IMR-90 (cell line): Measurements from ENCODE around the gene FGGY. TPM values are rescaled to one million over a fixed set of nuclear protein-coding genes. Genes with fewer than 3 reads are reported as not detected.

Source experiments
- ATAC-seq: fragments of 200-7000 bp; cut with Tn5 transposase; 2 replicates; pipeline ENCODE4 v1.9.1; 2020; ENCODE audit warnings: low read depth, mild to moderate bottlenecking, moderate library complexity
- BruUV-seq: library from RNA; stranded (reverse); fragments of 400-500 nt; replicated peaks from 2 replicates; lab custom pipeline; 2021; lab: Mats Ljungman, UMichigan
- CTCF ChIA-PET: fragments of 300-600 bp; formaldehyde crosslinking; extraction: SDS; loops from one replicate; lab custom pipeline; 2021; ENCODE audit warnings: antibody characterized with exemption; lab: Yijun Ruan, JAX
- POLR2A ChIA-PET: fragments of 300-600 bp; sonication (Branson Sonifier 250); formaldehyde crosslinking; loops from one replicate; lab custom pipeline; 2022; ENCODE audit warnings: antibody characterized with exemption; ENCODE audit not compliant: unreplicated experiment; lab: Charles Lee
- DNase-seq: peaks from one replicate; pipeline ENCODE4 v3.0.0; 2013
- H2AFZ ChIP-seq: replicated peaks from 2 replicates; pipeline ENCODE3; 2013; ENCODE audit warnings: low read length, mild to moderate bottlenecking; ENCODE audit not compliant: poor library complexity
- H2AK5ac ChIP-seq: 2 replicates; pipeline ENCODE4 v1.6.1; 2013; ENCODE audit warnings: low read depth, low read length, inconsistent platforms
- H2AK9ac ChIP-seq: replicated peaks from 2 replicates; pipeline ENCODE3; 2013; ENCODE audit warnings: mild to moderate bottlenecking, low read depth, low read length, moderate library complexity; ENCODE audit not compliant: poor library complexity
- H2BK120ac ChIP-seq: 2 replicates; pipeline ENCODE4 v1.6.1; 2013; ENCODE audit warnings: low read depth, low read length, inconsistent platforms
- H2BK15ac ChIP-seq: 3 replicates; pipeline ENCODE4 v1.6.1; 2013; ENCODE audit warnings: low read depth, low read length, inconsistent platforms
- H2BK20ac ChIP-seq: 2 replicates; pipeline ENCODE4 v1.6.1; 2013; ENCODE audit warnings: low read depth, mild to moderate bottlenecking, inconsistent platforms, low read length, moderate library complexity
- H2BK5ac ChIP-seq: 2 replicates; pipeline ENCODE4 v1.6.1; 2013; ENCODE audit warnings: mild to moderate bottlenecking, low read depth, low read length, inconsistent platforms; ENCODE audit not compliant: poor library complexity, severe bottlenecking
- H3K14ac ChIP-seq: replicated peaks from 2 replicates; pipeline ENCODE4 v1.6.1; 2013; ENCODE audit warnings: low read depth, low read length, inconsistent platforms
- H3K18ac ChIP-seq: 2 replicates; pipeline ENCODE4 v1.6.1; 2013; ENCODE audit warnings: low read depth, low read length, control low read depth
- H3K23ac ChIP-seq: 2 replicates; pipeline ENCODE4 v1.6.1; 2013; ENCODE audit warnings: low read depth, low read length, inconsistent platforms
- H3K27ac ChIP-seq: 2 replicates; pipeline ENCODE4 v1.5.1; 2013; ENCODE audit warnings: mild to moderate bottlenecking, control low read depth, low read length; ENCODE audit not compliant: insufficient read depth
- H3K27me3 ChIP-seq: 2 replicates; pipeline ENCODE4 v1.6.1; 2013; ENCODE audit warnings: low read length; ENCODE audit not compliant: control insufficient read depth, insufficient read depth
- H3K36me3 ChIP-seq: 2 replicates; pipeline ENCODE4 v1.6.1; 2013; ENCODE audit warnings: low read length, mixed read lengths; ENCODE audit not compliant: control insufficient read depth, insufficient read depth
- H3K4ac ChIP-seq: 2 replicates; pipeline ENCODE4 v1.6.1; 2013; ENCODE audit warnings: low read depth, low read length, inconsistent platforms
- H3K4me1 ChIP-seq: 2 replicates; pipeline ENCODE4 v1.6.1; 2013; ENCODE audit warnings: low read length, mixed read lengths; ENCODE audit not compliant: control insufficient read depth, insufficient read depth
- H3K4me2 ChIP-seq: 2 replicates; pipeline ENCODE4 v1.6.1; 2013; ENCODE audit warnings: low read depth, mild to moderate bottlenecking, control low read depth, low read length, moderate library complexity
- H3K4me3 ChIP-seq: 2 replicates; pipeline ENCODE4 v1.5.1; 2013; ENCODE audit warnings: low read depth, mild to moderate bottlenecking, control low read depth, low read length, moderate library complexity; ENCODE audit not compliant: insufficient read depth
- H3K56ac ChIP-seq: 2 replicates; pipeline ENCODE4 v1.6.1; 2013; ENCODE audit warnings: low read length, inconsistent platforms; ENCODE audit not compliant: insufficient read depth; ENCODE audit errors: extremely low read depth
- H3K79me1 ChIP-seq, 2 experiments: 2 replicates each; pipeline ENCODE4 v1.6.1; 2013; ENCODE audit warnings: low read length in 2 of 2, inconsistent platforms in 1 of 2, low read depth in 1 of 2
- H3K9ac ChIP-seq: 2 replicates; pipeline ENCODE4 v1.6.1; 2013; ENCODE audit warnings: low read depth, low read length, control low read depth
- H3K9me1 ChIP-seq: 2 replicates; pipeline ENCODE4 v1.6.1; 2013; ENCODE audit warnings: low read length, inconsistent platforms; ENCODE audit not compliant: insufficient read depth
- H3K9me3 ChIP-seq: 2 replicates; pipeline ENCODE4 v1.6.1; 2013; ENCODE audit warnings: low read length; ENCODE audit not compliant: control insufficient read depth, insufficient read depth
- H4K20me1 ChIP-seq: 2 replicates; pipeline ENCODE4 v1.6.1; 2013; ENCODE audit warnings: low read length, inconsistent platforms; ENCODE audit not compliant: insufficient read depth
- H4K5ac ChIP-seq: 2 replicates; pipeline ENCODE4 v1.6.1; 2013; ENCODE audit warnings: mild to moderate bottlenecking, low read depth, low read length, control low read depth
- H4K8ac ChIP-seq, 2 experiments: 2 replicates each; pipeline ENCODE4 v1.6.1; 2013; ENCODE audit warnings: low read depth in 2 of 2, low read length in 2 of 2, control low read depth in 1 of 2, inconsistent platforms in 1 of 2
- H4K91ac ChIP-seq: 2 replicates; pipeline ENCODE4 v1.6.1; 2013; ENCODE audit warnings: low read depth, low read length, inconsistent platforms; ENCODE audit not compliant: insufficient read depth
- CEBPB ChIP-seq: IDR thresholded peaks from 2 replicates; pipeline ENCODE4 v1.6.1; 2012; ENCODE audit warnings: low read depth, low read length, improper control_type of control experiment
- CTCF ChIP-seq: conservative IDR thresholded peaks from 2 replicates; pipeline ENCODE4 v1.5.1; 2012; ENCODE audit warnings: mild to moderate bottlenecking, low read depth, low read length, improper control_type of control experiment
- FOS ChIP-seq: fragments of 150-350 bp; IDR thresholded peaks from 2 replicates; pipeline ENCODE4 v1.6.1; 2016; ENCODE audit warnings: low read depth, low read length
- MAFK ChIP-seq: IDR thresholded peaks from 2 replicates; pipeline ENCODE4 v1.6.1; 2012; ENCODE audit warnings: low read depth, low read length, improper control_type of control experiment
- MAZ ChIP-seq: IDR thresholded peaks from 2 replicates; pipeline ENCODE4 v1.6.1; 2012; ENCODE audit warnings: low read depth, mild to moderate bottlenecking, low read length, improper control_type of control experiment, moderate library complexity, borderline replicate concordance
- MXI1 ChIP-seq: IDR thresholded peaks from 2 replicates; pipeline ENCODE4 v1.6.1; 2012; ENCODE audit warnings: low read depth, mild to moderate bottlenecking, low read length, moderate library complexity, borderline replicate concordance
- NFE2L2 ChIP-seq: fragments of 150-350 bp; IDR thresholded peaks from 2 replicates; pipeline ENCODE4 v1.6.1; 2016; ENCODE audit warnings: low read depth, mild to moderate bottlenecking, low read length
- POLR2A ChIP-seq: IDR thresholded peaks from 2 replicates; pipeline ENCODE4 v1.6.1; 2012; ENCODE audit warnings: mild to moderate bottlenecking, low read depth, low read length
- RAD21 ChIP-seq: IDR thresholded peaks from 2 replicates; pipeline ENCODE4 v1.6.1; 2012; ENCODE audit warnings: low read length, improper control_type of control experiment
- RCOR1 ChIP-seq: IDR thresholded peaks from 2 replicates; pipeline ENCODE4 v1.6.1; 2012; ENCODE audit warnings: mild to moderate bottlenecking, low read length, improper control_type of control experiment; ENCODE audit not compliant: insufficient replicate concordance
- RFX5 ChIP-seq: IDR thresholded peaks from 2 replicates; pipeline ENCODE4 v1.8.0; 2012; ENCODE audit warnings: low read depth, mild to moderate bottlenecking, low read length, moderate library complexity
- SMC3 ChIP-seq: fragments of 150-350 bp; IDR thresholded peaks from 2 replicates; pipeline ENCODE4 v1.6.1; 2016; ENCODE audit warnings: low read depth, mild to moderate bottlenecking, antibody characterized with exemption, low read length, moderate library complexity
- WGBS, 2 experiments: methylation state at CpG; one replicate each; pipeline versions ENCODE4 v1.1.5 to v1.1.7; 2013; ENCODE audit warnings: missing lambda C conversion rate in 2 of 2; ENCODE audit not compliant: insufficient read length in 1 of 2; ENCODE audit errors: extremely low coverage in 2 of 2; 5-methylcytosine and 5-hydroxymethylcytosine counted together
- dilution Hi-C: fragments of 300-500 bp; cut with HindIII; formaldehyde crosslinking; loops from one replicate; pipeline ENCODE4 v1.14.3; 2018; ENCODE audit warnings: low sequenced_read_pairs; ENCODE audit not compliant: unreplicated experiment
- in situ Hi-C: fragments of 300-500 bp; cut with MboI; formaldehyde crosslinking; loops from 3 replicates; pipeline ENCODE4 v1.14.3; 2019; ENCODE audit warnings: low sequenced_read_pairs, inconsistent platforms, mixed read lengths
- intact Hi-C: fragments of 100-400 bp; cut with micrococcal nuclease; formaldehyde crosslinking; loops from 2 replicates; pipeline ENCODE4 v1.10.0; 2022
- polyA plus RNA-seq, 3 experiments: library from polyadenylated mRNA; depleted of rRNA; stranded (reverse); fragments of >200 nt; gene quantifications; 2 replicates each; pipeline ENCODE4 v1.2.3, GENCODE V29; 2012; ENCODE audit warnings: low replicate concordance in 1 of 3
- total RNA-seq: library from RNA; depleted of rRNA; stranded (reverse); fragments of >200 nt; gene quantifications from 2 replicates; pipeline ENCODE4 v1.2.3, GENCODE V29; 2012
- TF ChIP-seq, protein P1 (sequence below): fragments of 150-350 bp; IDR thresholded peaks from 2 replicates; pipeline ENCODE4 v1.6.1; 2016; ENCODE audit warnings: low read depth, mild to moderate bottlenecking, low read length, moderate library complexity, borderline replicate concordance

FGGY gene
- total and polyA plus RNA-seq, 2 of the 4 experiments (the other 2 are of a cell fraction), result 5.6 to 14.0 TPM

- Histone ChIP-seq H4K91ac (no peak overlapping the region), H3K27me3 (no peaks in the 10 kb centered on the region), H4K5ac (no peak overlapping the region), H3K9me1 (no peaks in the 10 kb centered on the region), H3K4ac (no peak overlapping the region), H3K4me3 (no peak overlapping the region), H3K23ac (no peak overlapping the region), H2AK5ac (no peak overlapping the region), H3K4me2 (no peak overlapping the region), H3K27ac (no peak overlapping the region), H4K8ac (no peak overlapping the region), H3K18ac (no peak overlapping the region), H3K9me3 (no peaks in the 10 kb centered on the region), H3K56ac (no peak overlapping the region), H4K20me1 (no peaks in the 10 kb centered on the region), H2BK15ac (no peak overlapping the region), H2BK5ac (no peak overlapping the region), H3K79me1 (no peaks in the 10 kb centered on the region), H2AFZ (no peak overlapping the region), H2AK9ac (no peak overlapping the region), H3K14ac (no peak overlapping the region), H3K4me1 (no peaks in the 10 kb centered on the region; the same call in 1 of the 2 replicates), H2BK20ac (no peak overlapping the region), H3K36me3 (no peaks in the 10 kb centered on the region), H2BK120ac (no peak overlapping the region), H3K9ac (no peak overlapping the region)
- TF ChIP-seq, protein P1, sequence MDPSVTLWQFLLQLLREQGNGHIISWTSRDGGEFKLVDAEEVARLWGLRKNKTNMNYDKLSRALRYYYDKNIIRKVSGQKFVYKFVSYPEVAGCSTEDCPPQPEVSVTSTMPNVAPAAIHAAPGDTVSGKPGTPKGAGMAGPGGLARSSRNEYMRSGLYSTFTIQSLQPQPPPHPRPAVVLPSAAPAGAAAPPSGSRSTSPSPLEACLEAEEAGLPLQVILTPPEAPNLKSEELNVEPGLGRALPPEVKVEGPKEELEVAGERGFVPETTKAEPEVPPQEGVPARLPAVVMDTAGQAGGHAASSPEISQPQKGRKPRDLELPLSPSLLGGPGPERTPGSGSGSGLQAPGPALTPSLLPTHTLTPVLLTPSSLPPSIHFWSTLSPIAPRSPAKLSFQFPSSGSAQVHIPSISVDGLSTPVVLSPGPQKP, result no peak
- TF ChIP-seq MXI1, result no peak
- no peak for TF ChIP-seq CEBPB
- no peak for TF ChIP-seq RFX5
- no peak for TF ChIP-seq FOS
- TF ChIP-seq NFE2L2, result no peak
- no peak for TF ChIP-seq RCOR1
- no peak for TF ChIP-seq POLR2A
- TF ChIP-seq SMC3, result no peak
- no peak for TF ChIP-seq RAD21
- no peak for TF ChIP-seq MAZ
- no peak for TF ChIP-seq CTCF
- no peak for TF ChIP-seq MAFK
- POLR2A ChIA-PET, result no interaction called here
- ATAC-seq, result no peak
- no TSS peak for BruUV-seq
- DNase-seq, result no peak
- CTCF ChIA-PET, result interaction anchor here (0.6 kb wide), 1 partner anchor 755 kb away, joined by 4 read pairs; no protein-coding TSS in a partner anchor
- intact Hi-C loops, result no loop called here
- no CpG with 5 or more reads among the region's 3 CpGs for WGBS, 2 experiments
- dilution Hi-C loops, result no loop called here
- in situ Hi-C loops, result loop anchor here (25.0 kb wide), 1 partner anchor 489 kb away; the partner anchor contains the start of gene JUN
Measured at GRCh38 chr1:59276439-59276851, 20.4 kb upstream of the FGGY start.
